HG03469 (cell line): ENCODE data around the gene PTPRK.

Source experiments
- ATAC-seq: cut with Tn5 transposase; IDR thresholded peaks from one replicate; pipeline ENCODE4 v1.9.1; 2021; ENCODE audit warnings: mild to moderate bottlenecking, moderate library complexity, moderate number of reproducible peaks; ENCODE audit not compliant: unreplicated experiment

Gene PTPRK

GRCh38 chr6:128208078-128208477 lies 312.3 kb downstream of the PTPRK start:
- no peak for ATAC-seq

DNA sequence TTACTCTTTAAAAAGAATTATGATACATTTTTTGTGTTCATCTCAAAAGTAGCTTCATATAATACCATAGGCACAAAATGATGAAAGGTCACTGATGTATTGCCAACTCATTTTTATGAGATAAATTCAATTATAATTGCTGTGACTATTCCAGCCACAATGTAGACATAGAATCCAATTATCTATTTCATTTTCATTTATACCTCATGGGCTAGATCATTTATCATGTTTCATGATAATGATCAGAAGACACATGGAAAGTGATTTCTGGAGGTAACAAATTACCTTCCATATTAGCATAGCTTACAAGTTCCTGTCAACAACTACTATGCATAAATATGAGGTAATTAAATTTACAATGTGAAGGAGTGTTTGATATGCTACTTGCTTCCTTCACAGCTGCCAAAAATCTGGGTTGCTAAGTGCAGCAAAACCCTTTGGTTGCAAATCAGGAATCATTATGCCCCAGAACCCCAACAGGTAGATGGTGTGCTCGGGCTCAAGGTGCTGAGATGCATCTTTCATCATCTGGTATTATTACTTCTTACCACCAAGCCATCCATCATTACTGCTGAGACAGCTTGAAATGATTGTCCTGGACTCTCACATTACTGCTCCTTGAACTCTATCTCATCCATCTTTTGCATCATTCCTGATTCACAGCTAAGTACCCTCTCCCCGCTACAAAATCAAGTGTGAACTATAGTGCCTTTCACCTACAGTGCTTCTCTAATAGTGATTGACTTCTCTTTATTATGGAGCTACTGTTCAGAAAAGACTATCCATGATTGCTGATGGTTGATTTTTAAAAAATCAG lies 313.6 kb downstream of the PTPRK start:
- no peak for ATAC-seq

DNA sequence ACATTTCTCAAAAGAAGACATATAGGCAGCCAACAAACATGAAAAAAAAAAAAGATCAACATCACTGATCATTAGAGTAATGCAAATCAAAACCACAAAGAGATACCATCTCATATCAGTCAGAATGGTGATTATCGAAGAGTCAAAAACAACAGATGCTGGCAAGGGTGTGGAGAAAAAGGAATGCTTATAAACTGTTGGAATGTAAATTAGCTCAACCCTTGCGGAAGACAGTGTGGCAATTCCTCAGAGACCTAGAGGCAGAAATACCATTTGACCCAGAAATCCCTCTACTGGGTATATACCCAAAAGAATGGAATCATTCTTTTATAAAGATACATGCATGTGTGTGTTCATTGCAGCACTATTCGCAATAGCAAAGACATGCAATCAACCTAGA lies 315.8 kb downstream of the PTPRK start:
- ATAC-seq: no peak

DNA sequence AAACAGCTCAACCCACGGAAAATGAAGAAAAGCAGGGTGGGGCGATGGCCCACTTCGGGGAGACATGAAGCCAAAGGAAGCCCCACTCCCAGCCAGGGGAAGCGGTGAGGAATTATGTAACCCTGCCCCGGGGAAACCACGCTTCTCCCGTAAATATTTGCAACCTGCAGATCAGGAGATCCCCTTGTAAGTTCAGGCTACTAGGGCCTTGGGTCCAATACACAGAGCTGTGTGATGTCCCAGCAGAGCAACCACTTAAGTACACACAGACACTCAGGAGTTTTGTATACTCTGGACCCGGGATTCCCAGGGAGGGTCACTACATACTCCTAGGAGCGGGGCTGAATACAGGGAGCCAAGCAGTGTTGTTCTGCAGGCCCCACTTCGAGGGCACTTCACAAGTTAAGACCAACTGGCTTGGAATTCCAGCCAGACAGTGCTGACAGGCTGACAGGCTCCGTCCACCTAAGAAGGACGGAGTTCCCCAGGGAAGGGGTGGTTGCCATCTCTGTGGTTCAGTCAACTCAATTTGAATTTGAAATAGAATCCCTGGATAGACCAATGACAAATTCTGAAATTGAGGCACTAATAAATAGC lies 318.1 kb downstream of the PTPRK start:
- ATAC-seq: no peak

- no peak for ATAC-seq
Observed at GRCh38 chr6:128200789-128201188, 319.6 kb downstream of the PTPRK start.

GRCh38 chr6:128199461-128199860 lies 320.9 kb downstream of the PTPRK start:
- ATAC-seq: no peak

GRCh38 chr6:128192972-128193371 lies 327.4 kb downstream of the PTPRK start:
- ATAC-seq: no peak

- no peak for ATAC-seq
Observed at GRCh38 chr6:128188678-128189077, 331.7 kb downstream of the PTPRK start.

DNA sequence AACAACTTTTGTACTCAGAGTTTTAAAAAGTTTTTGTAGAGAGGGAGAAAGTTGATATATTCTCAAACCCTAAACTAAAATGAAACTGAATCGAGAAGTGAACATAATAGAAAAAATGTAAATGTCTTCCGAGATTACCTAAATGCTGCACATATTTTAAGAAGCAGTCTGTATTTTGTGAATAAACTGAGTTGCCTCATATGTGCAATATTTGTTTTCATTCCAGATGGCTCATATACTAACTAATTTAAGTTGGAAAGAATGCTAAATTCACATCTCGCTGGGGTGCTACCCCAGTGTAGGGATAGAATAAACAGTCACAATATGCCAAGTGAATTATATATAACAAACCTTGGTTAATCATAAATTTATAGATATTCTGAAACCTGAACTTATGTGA lies 333.7 kb downstream of the PTPRK start:
- ATAC-seq: no peak

GRCh38 chr6:128179876-128180438 lies 340.4 kb downstream of the PTPRK start:
- ATAC-seq: no peak

GRCh38 chr6:128174724-128175123 lies 345.7 kb downstream of the PTPRK start:
- ATAC-seq: no peak

DNA sequence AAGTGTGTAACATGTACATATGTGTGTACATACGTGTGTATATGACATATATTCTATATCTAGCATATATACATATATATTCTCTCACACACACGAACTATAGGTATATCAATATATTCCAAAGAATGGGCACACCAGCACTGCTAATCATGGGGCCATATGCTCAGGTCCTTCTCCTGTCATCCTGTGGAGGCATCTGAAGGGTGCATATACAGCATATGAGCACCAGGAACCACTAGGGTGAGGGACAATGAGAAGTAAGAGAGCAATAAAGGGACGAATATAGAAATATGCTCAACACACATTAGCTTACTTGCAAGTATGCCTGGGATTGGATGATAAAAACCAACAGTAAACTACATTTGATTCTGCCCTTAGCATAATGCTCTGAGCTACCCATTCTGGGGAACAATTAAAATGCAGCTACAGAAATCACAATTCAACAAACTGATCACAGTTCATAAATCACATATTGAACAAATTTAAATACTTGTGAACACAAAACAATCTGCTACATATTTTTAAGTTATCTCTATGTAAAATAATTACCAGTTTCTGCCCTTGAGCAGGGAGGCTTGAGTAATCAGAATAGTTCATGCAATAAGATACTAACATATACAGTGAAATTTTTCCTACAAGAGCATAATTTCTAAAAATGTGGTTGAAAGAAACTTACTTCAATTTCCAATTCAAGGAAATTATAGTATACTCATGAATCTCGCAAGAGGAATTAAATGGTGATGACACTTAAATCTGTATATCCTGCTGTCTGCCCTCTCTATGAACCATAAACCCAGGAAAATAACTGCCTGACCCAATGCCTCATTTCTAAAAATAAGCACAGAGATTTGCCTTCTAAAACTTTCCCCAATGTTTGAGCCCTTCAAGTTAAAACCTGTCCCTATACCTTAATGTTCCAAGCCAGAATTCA lies 347.4 kb downstream of the PTPRK start:
- no peak for ATAC-seq

GRCh38 chr6:128172081-128172480 lies 348.3 kb downstream of the PTPRK start:
- ATAC-seq: no peak

DNA sequence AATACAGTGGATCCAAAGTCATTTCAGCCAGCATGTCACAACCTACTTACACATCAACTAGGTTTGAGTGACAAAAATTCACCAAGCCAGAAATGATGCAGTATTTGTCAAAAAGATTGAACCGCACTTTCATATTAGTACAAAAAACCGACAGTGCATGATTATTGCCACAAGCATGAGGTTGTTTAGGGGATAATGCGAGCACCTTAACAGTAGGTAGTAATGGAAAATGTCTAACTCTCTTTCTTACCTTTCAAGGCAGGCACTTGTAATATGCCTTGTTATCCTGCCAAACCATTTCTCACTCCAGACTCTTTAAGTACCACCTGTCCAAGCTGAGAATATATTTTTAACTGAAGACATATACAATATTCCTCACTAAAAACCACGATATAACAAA lies 349.2 kb downstream of the PTPRK start:
- no peak for ATAC-seq

DNA sequence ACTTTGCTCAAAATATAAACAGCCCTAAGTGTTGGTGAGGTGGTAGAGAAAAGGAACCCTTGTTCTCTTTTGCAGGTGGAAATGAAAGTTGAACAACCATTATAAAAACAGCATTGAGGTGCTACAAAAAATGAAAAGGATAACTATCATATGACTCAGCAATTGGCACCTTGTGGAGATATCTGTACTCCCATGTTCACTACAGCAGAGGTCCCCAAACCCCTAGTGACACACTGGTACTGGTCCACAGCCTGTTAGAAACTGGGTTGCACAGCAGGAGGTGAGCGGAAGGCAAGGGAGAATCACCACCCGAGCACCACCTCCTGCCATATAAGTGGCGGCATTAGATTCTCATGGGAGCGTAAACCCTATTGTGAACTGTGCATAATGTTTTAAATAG lies 352.2 kb downstream of the PTPRK start:
- no peak for ATAC-seq

DNA sequence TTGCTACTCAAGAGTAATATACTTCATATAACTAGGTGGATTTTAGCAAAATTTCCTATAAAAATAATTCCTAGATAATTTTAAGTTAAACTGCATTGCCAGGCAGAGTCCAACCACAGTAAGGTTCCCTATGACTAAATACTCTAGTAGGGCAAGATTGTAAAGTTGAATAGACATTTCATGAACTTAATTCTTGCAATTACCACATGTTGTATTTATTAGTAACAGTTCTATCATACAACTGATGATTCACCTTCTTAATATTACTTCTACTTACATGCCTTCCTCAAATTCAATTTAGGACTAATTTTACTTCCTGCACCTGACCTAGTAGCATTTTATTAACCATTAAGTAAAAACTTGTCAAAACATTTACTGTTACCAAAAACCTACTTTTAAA lies 352.8 kb downstream of the PTPRK start:
- ATAC-seq: no peak

DNA sequence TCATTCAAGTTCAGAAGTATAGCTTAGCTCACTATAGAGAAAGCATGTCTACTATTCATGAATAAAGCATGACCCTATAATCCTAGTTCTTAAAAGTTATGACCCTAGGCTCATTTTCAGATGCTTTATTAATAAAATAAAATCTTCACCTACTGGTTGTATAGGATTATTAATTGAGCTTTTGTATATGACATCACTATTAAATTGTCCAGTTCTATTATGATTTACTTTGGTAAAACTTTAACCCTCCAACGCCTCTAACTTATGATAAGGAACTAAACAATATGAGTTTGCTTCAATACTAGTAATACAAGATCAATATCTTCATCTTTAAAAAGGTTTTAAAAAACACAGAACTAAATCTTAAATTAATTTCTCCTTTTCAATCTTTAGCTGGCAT lies 356.1 kb downstream of the PTPRK start:
- no peak for ATAC-seq

- no peak for ATAC-seq
Observed at GRCh38 chr6:128162423-128162822, 358.0 kb downstream of the PTPRK start.

DNA sequence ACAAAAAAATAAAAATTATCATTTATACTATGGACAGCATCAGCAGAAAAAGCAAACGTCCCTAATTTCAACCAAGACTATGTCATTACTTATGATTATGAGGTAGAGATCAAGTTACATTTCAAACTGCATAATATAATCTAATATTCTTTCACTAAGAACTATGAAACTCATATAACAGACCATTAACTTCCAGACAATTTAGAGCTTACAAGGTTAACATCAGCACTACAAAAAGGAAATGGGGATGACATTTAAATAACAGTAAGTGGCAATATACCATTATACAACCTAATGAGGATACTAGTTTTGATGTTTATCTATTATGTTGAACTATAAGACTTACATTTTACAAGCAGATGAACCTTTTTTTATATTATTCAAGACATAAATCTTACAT lies 358.6 kb downstream of the PTPRK start:
- ATAC-seq: no peak

- ATAC-seq: no peak
Observed at GRCh38 chr6:128161263-128161662, 359.1 kb downstream of the PTPRK start.

- no peak for ATAC-seq
Observed at GRCh38 chr6:128158496-128158895, 361.9 kb downstream of the PTPRK start.
